Adipocyte (in vitro differentiated cells): ENCODE data around the gene ELL2.

Source experiments
- DNase-seq: peaks from one replicate; pipeline ENCODE4 v3.0.0-alpha.2; 2015; ENCODE audit warnings: low read depth
- H3K27me3 ChIP-seq: replicated peaks from 2 replicates; pipeline ENCODE4 v1.7.0; 2013; ENCODE audit warnings: mild to moderate bottlenecking, low read length, moderate library complexity; ENCODE audit not compliant: control insufficient read depth, insufficient read depth
- H3K36me3 ChIP-seq: 2 replicates; pipeline ENCODE4 v1.7.0; 2013; ENCODE audit warnings: low read length, mild to moderate bottlenecking, moderate library complexity; ENCODE audit not compliant: control insufficient read depth, insufficient read depth, severe bottlenecking
- H3K4me1 ChIP-seq: 2 replicates; pipeline ENCODE4 v1.7.0; 2013; ENCODE audit warnings: mild to moderate bottlenecking, low read length, moderate library complexity; ENCODE audit not compliant: control insufficient read depth, insufficient read depth
- H3K4me3 ChIP-seq: 2 replicates; pipeline ENCODE4 v1.7.0; 2013; ENCODE audit warnings: mild to moderate bottlenecking, low read length, moderate library complexity
- H3K9ac ChIP-seq: 2 replicates; pipeline ENCODE4 v1.7.0; 2013; ENCODE audit warnings: mild to moderate bottlenecking, low read length, moderate library complexity
- H3K9me3 ChIP-seq: 2 replicates; pipeline ENCODE4 v1.7.0; 2013; ENCODE audit warnings: mild to moderate bottlenecking, low read length, moderate library complexity; ENCODE audit not compliant: control insufficient read depth

The ELL2 gene

GRCh38 chr5:95886340-95887044, 75.2 kb downstream of the ELL2 start:
- H3K4me1 ChIP-seq = peaks cover 32% of the 10 kb centered on the region
- H3K9ac ChIP-seq = no peak overlapping the region
- H3K36me3 ChIP-seq = peaks cover 73% of the 10 kb centered on the region
- no peaks in the 10 kb centered on the region for H3K27me3 ChIP-seq
- no peak overlapping the region for H3K4me3 ChIP-seq
- H3K9me3 ChIP-seq = no peaks in the 10 kb centered on the region
- DNase-seq = no peak

- no peaks in the 10 kb centered on the region for H3K9me3 ChIP-seq
- no peak overlapping the region for H3K4me3 ChIP-seq
- peak overlapping the region; percentile 14 for H3K9ac ChIP-seq
- peaks cover 32% of the 10 kb centered on the region for H3K4me1 ChIP-seq
- no peak for DNase-seq
- peaks cover 54% of the 10 kb centered on the region for H3K36me3 ChIP-seq
- no peaks in the 10 kb centered on the region for H3K27me3 ChIP-seq
These were observed 77.1 kb downstream of the ELL2 start for GRCh38 chr5:95884511-95884910.

- peak; percentile 64 for DNase-seq
- Histone ChIP-seq H3K4me3 (no peak overlapping the region), H3K9ac (peak overlapping the region; percentile 14), H3K36me3 (peaks cover 48% of the 10 kb centered on the region), H3K27me3 (no peaks in the 10 kb centered on the region), H3K9me3 (no peaks in the 10 kb centered on the region), H3K4me1 (peaks cover 32% of the 10 kb centered on the region)
These were observed 77.7 kb downstream of the ELL2 start for GRCh38 chr5:95884017-95884325.

- no peaks in the 10 kb centered on the region for H3K9me3 ChIP-seq
- peaks cover 42% of the 10 kb centered on the region for H3K36me3 ChIP-seq
These were observed 78.2 kb downstream of the ELL2 start for GRCh38 chr5:95883185-95884016.

GRCh38 chr5:95881833-95882232, 79.8 kb downstream of the ELL2 start:
- Histone ChIP-seq H3K4me3 (no peak overlapping the region), H3K36me3 (peaks cover 27% of the 10 kb centered on the region), H3K9ac (no peak overlapping the region), H3K4me1 (peaks cover 32% of the 10 kb centered on the region), H3K9me3 (no peaks in the 10 kb centered on the region), H3K27me3 (no peaks in the 10 kb centered on the region)
- no peak for DNase-seq

More at GRCh38 chr5:95883185-95884016, 78.2 kb downstream of the ELL2 start:
- Histone ChIP-seq H3K9ac (no peak overlapping the region), H3K27me3 (no peaks in the 10 kb centered on the region), H3K4me1 (peaks cover 32% of the 10 kb centered on the region), H3K4me3 (no peak overlapping the region)
- DNase-seq = no peak

GRCh38 chr5:95880081-95880926, 81.3 kb downstream of the ELL2 start:
- Histone ChIP-seq H3K36me3 (peaks cover 11% of the 10 kb centered on the region), H3K9me3 (no peaks in the 10 kb centered on the region), H3K4me1 (peaks cover 26% of the 10 kb centered on the region), H3K4me3 (no peak overlapping the region), H3K9ac (peak overlapping the region; percentile 6), H3K27me3 (no peaks in the 10 kb centered on the region)
- no peak for DNase-seq

- H3K9me3 ChIP-seq = no peaks in the 10 kb centered on the region
- peaks cover 5% of the 10 kb centered on the region for H3K36me3 ChIP-seq
- H3K4me3 ChIP-seq = no peak overlapping the region
- no peak for DNase-seq
- H3K9ac ChIP-seq = peak overlapping the region; percentile 6
- H3K27me3 ChIP-seq = no peaks in the 10 kb centered on the region
- H3K4me1 ChIP-seq = peaks cover 20% of the 10 kb centered on the region
These were observed 82.0 kb downstream of the ELL2 start for GRCh38 chr5:95879661-95880060.

- Histone ChIP-seq H3K27me3 (no peaks in the 10 kb centered on the region), H3K4me3 (no peak overlapping the region), H3K9ac (no peak overlapping the region), H3K4me1 (peaks cover 10% of the 10 kb centered on the region), H3K9me3 (no peaks in the 10 kb centered on the region), H3K36me3 (no peaks in the 10 kb centered on the region)
- DNase-seq = no peak
These were observed 83.0 kb downstream of the ELL2 start for GRCh38 chr5:95878417-95879323.

- no peaks in the 10 kb centered on the region for H3K27me3 ChIP-seq
- DNase-seq = no peak
- H3K9me3 ChIP-seq = no peaks in the 10 kb centered on the region
These were observed 84.9 kb downstream of the ELL2 start for GRCh38 chr5:95876782-95877181.

GRCh38 chr5:95874246-95874645, 87.4 kb downstream of the ELL2 start:
- no peak for DNase-seq
- Histone ChIP-seq H3K4me1 (peaks cover 8% of the 10 kb centered on the region), H3K4me3 (no peak overlapping the region), H3K9me3 (no peaks in the 10 kb centered on the region), H3K36me3 (no peaks in the 10 kb centered on the region), H3K27me3 (no peaks in the 10 kb centered on the region), H3K9ac (no peak overlapping the region)

More at GRCh38 chr5:95876782-95877181, 84.9 kb downstream of the ELL2 start:
- Histone ChIP-seq H3K9ac (no peak overlapping the region), H3K4me1 (no peaks in the 10 kb centered on the region), H3K4me3 (no peak overlapping the region), H3K36me3 (no peaks in the 10 kb centered on the region)
